IMR-90 (cell line): ENCODE measurements around the gene OR7C1. TPM values are rescaled to one million over a fixed set of nuclear protein-coding genes. Genes with fewer than 3 reads are reported as not detected.

Source experiments
- ATAC-seq: fragments of 200-7000 bp; cut with Tn5 transposase; 2 replicates; pipeline ENCODE4 v1.9.1; 2020; ENCODE audit warnings: low read depth, mild to moderate bottlenecking, moderate library complexity
- BruUV-seq: library from RNA; stranded (reverse); fragments of 400-500 nt; replicated peaks from 2 replicates; lab custom pipeline; 2021; lab: Mats Ljungman, UMichigan
- CTCF ChIA-PET: fragments of 300-600 bp; formaldehyde crosslinking; extraction: SDS; loops from one replicate; lab custom pipeline; 2021; ENCODE audit warnings: antibody characterized with exemption; lab: Yijun Ruan, JAX
- POLR2A ChIA-PET: fragments of 300-600 bp; sonication (Branson Sonifier 250); formaldehyde crosslinking; loops from one replicate; lab custom pipeline; 2022; ENCODE audit warnings: antibody characterized with exemption; ENCODE audit not compliant: unreplicated experiment; lab: Charles Lee
- DNase-seq: peaks from one replicate; pipeline ENCODE4 v3.0.0; 2013
- H2AFZ ChIP-seq: replicated peaks from 2 replicates; pipeline ENCODE3; 2013; ENCODE audit warnings: low read length, mild to moderate bottlenecking; ENCODE audit not compliant: poor library complexity
- H2AK5ac ChIP-seq: 2 replicates; pipeline ENCODE4 v1.6.1; 2013; ENCODE audit warnings: low read depth, low read length, inconsistent platforms
- H2AK9ac ChIP-seq: replicated peaks from 2 replicates; pipeline ENCODE3; 2013; ENCODE audit warnings: mild to moderate bottlenecking, low read depth, low read length, moderate library complexity; ENCODE audit not compliant: poor library complexity
- H2BK120ac ChIP-seq: 2 replicates; pipeline ENCODE4 v1.6.1; 2013; ENCODE audit warnings: low read depth, low read length, inconsistent platforms
- H2BK15ac ChIP-seq: 3 replicates; pipeline ENCODE4 v1.6.1; 2013; ENCODE audit warnings: low read depth, low read length, inconsistent platforms
- H2BK20ac ChIP-seq: 2 replicates; pipeline ENCODE4 v1.6.1; 2013; ENCODE audit warnings: low read depth, mild to moderate bottlenecking, inconsistent platforms, low read length, moderate library complexity
- H2BK5ac ChIP-seq: 2 replicates; pipeline ENCODE4 v1.6.1; 2013; ENCODE audit warnings: mild to moderate bottlenecking, low read depth, low read length, inconsistent platforms; ENCODE audit not compliant: poor library complexity, severe bottlenecking
- H3K14ac ChIP-seq: replicated peaks from 2 replicates; pipeline ENCODE4 v1.6.1; 2013; ENCODE audit warnings: low read depth, low read length, inconsistent platforms
- H3K18ac ChIP-seq: 2 replicates; pipeline ENCODE4 v1.6.1; 2013; ENCODE audit warnings: low read depth, low read length, control low read depth
- H3K23ac ChIP-seq: 2 replicates; pipeline ENCODE4 v1.6.1; 2013; ENCODE audit warnings: low read depth, low read length, inconsistent platforms
- H3K27ac ChIP-seq: 2 replicates; pipeline ENCODE4 v1.5.1; 2013; ENCODE audit warnings: mild to moderate bottlenecking, control low read depth, low read length; ENCODE audit not compliant: insufficient read depth
- H3K27me3 ChIP-seq: 2 replicates; pipeline ENCODE4 v1.6.1; 2013; ENCODE audit warnings: low read length; ENCODE audit not compliant: control insufficient read depth, insufficient read depth
- H3K36me3 ChIP-seq: 2 replicates; pipeline ENCODE4 v1.6.1; 2013; ENCODE audit warnings: low read length, mixed read lengths; ENCODE audit not compliant: control insufficient read depth, insufficient read depth
- H3K4ac ChIP-seq: 2 replicates; pipeline ENCODE4 v1.6.1; 2013; ENCODE audit warnings: low read depth, low read length, inconsistent platforms
- H3K4me1 ChIP-seq: 2 replicates; pipeline ENCODE4 v1.6.1; 2013; ENCODE audit warnings: low read length, mixed read lengths; ENCODE audit not compliant: control insufficient read depth, insufficient read depth
- H3K4me2 ChIP-seq: 2 replicates; pipeline ENCODE4 v1.6.1; 2013; ENCODE audit warnings: low read depth, mild to moderate bottlenecking, control low read depth, low read length, moderate library complexity
- H3K4me3 ChIP-seq: 2 replicates; pipeline ENCODE4 v1.5.1; 2013; ENCODE audit warnings: low read depth, mild to moderate bottlenecking, control low read depth, low read length, moderate library complexity; ENCODE audit not compliant: insufficient read depth
- H3K56ac ChIP-seq: 2 replicates; pipeline ENCODE4 v1.6.1; 2013; ENCODE audit warnings: low read length, inconsistent platforms; ENCODE audit not compliant: insufficient read depth; ENCODE audit errors: extremely low read depth
- H3K79me1 ChIP-seq, 2 experiments: 2 replicates each; pipeline ENCODE4 v1.6.1; 2013; ENCODE audit warnings: low read length in 2 of 2, inconsistent platforms in 1 of 2, low read depth in 1 of 2
- H3K9ac ChIP-seq: 2 replicates; pipeline ENCODE4 v1.6.1; 2013; ENCODE audit warnings: low read depth, low read length, control low read depth
- H3K9me1 ChIP-seq: 2 replicates; pipeline ENCODE4 v1.6.1; 2013; ENCODE audit warnings: low read length, inconsistent platforms; ENCODE audit not compliant: insufficient read depth
- H3K9me3 ChIP-seq: 2 replicates; pipeline ENCODE4 v1.6.1; 2013; ENCODE audit warnings: low read length; ENCODE audit not compliant: control insufficient read depth, insufficient read depth
- H4K20me1 ChIP-seq: 2 replicates; pipeline ENCODE4 v1.6.1; 2013; ENCODE audit warnings: low read length, inconsistent platforms; ENCODE audit not compliant: insufficient read depth
- H4K5ac ChIP-seq: 2 replicates; pipeline ENCODE4 v1.6.1; 2013; ENCODE audit warnings: mild to moderate bottlenecking, low read depth, low read length, control low read depth
- H4K8ac ChIP-seq, 2 experiments: 2 replicates each; pipeline ENCODE4 v1.6.1; 2013; ENCODE audit warnings: low read depth in 2 of 2, low read length in 2 of 2, control low read depth in 1 of 2, inconsistent platforms in 1 of 2
- H4K91ac ChIP-seq: 2 replicates; pipeline ENCODE4 v1.6.1; 2013; ENCODE audit warnings: low read depth, low read length, inconsistent platforms; ENCODE audit not compliant: insufficient read depth
- BHLHE40 ChIP-seq: fragments of 150-350 bp; IDR thresholded peaks from 2 replicates; pipeline ENCODE4 v1.6.1; 2016; ENCODE audit warnings: mild to moderate bottlenecking, low read depth, low read length
- CHD1 ChIP-seq: IDR thresholded peaks from 2 replicates; pipeline ENCODE4 v1.6.1; 2012; ENCODE audit warnings: low read depth, low read length, improper control_type of control experiment
- CTCF ChIP-seq: conservative IDR thresholded peaks from 2 replicates; pipeline ENCODE4 v1.5.1; 2012; ENCODE audit warnings: mild to moderate bottlenecking, low read depth, low read length, improper control_type of control experiment
- FOS ChIP-seq: fragments of 150-350 bp; IDR thresholded peaks from 2 replicates; pipeline ENCODE4 v1.6.1; 2016; ENCODE audit warnings: low read depth, low read length
- MAFK ChIP-seq: IDR thresholded peaks from 2 replicates; pipeline ENCODE4 v1.6.1; 2012; ENCODE audit warnings: low read depth, low read length, improper control_type of control experiment
- MAZ ChIP-seq: IDR thresholded peaks from 2 replicates; pipeline ENCODE4 v1.6.1; 2012; ENCODE audit warnings: low read depth, mild to moderate bottlenecking, low read length, improper control_type of control experiment, moderate library complexity, borderline replicate concordance
- MXI1 ChIP-seq: IDR thresholded peaks from 2 replicates; pipeline ENCODE4 v1.6.1; 2012; ENCODE audit warnings: low read depth, mild to moderate bottlenecking, low read length, moderate library complexity, borderline replicate concordance
- NFE2L2 ChIP-seq: fragments of 150-350 bp; IDR thresholded peaks from 2 replicates; pipeline ENCODE4 v1.6.1; 2016; ENCODE audit warnings: low read depth, mild to moderate bottlenecking, low read length
- RAD21 ChIP-seq: IDR thresholded peaks from 2 replicates; pipeline ENCODE4 v1.6.1; 2012; ENCODE audit warnings: low read length, improper control_type of control experiment
- RCOR1 ChIP-seq: IDR thresholded peaks from 2 replicates; pipeline ENCODE4 v1.6.1; 2012; ENCODE audit warnings: mild to moderate bottlenecking, low read length, improper control_type of control experiment; ENCODE audit not compliant: insufficient replicate concordance
- RFX5 ChIP-seq: IDR thresholded peaks from 2 replicates; pipeline ENCODE4 v1.8.0; 2012; ENCODE audit warnings: low read depth, mild to moderate bottlenecking, low read length, moderate library complexity
- SMC3 ChIP-seq: fragments of 150-350 bp; IDR thresholded peaks from 2 replicates; pipeline ENCODE4 v1.6.1; 2016; ENCODE audit warnings: low read depth, mild to moderate bottlenecking, antibody characterized with exemption, low read length, moderate library complexity
- USF2 ChIP-seq: fragments of 150-350 bp; IDR thresholded peaks from 2 replicates; pipeline ENCODE4 v1.6.1; 2017; ENCODE audit warnings: mild to moderate bottlenecking, antibody characterized with exemption, low read length, low read depth
- WGBS, 2 experiments: methylation state at CpG; one replicate each; pipeline versions ENCODE4 v1.1.5 to v1.1.7; 2013; ENCODE audit warnings: missing lambda C conversion rate in 2 of 2; ENCODE audit not compliant: insufficient read length in 1 of 2; ENCODE audit errors: extremely low coverage in 2 of 2; 5-methylcytosine and 5-hydroxymethylcytosine counted together
- dilution Hi-C: fragments of 300-500 bp; cut with HindIII; formaldehyde crosslinking; loops from one replicate; pipeline ENCODE4 v1.14.3; 2018; ENCODE audit warnings: low sequenced_read_pairs; ENCODE audit not compliant: unreplicated experiment
- in situ Hi-C: fragments of 300-500 bp; cut with MboI; formaldehyde crosslinking; loops from 3 replicates; pipeline ENCODE4 v1.14.3; 2019; ENCODE audit warnings: low sequenced_read_pairs, inconsistent platforms, mixed read lengths
- intact Hi-C: fragments of 100-400 bp; cut with micrococcal nuclease; formaldehyde crosslinking; loops from 2 replicates; pipeline ENCODE4 v1.10.0; 2022
- polyA plus RNA-seq, 3 experiments: library from polyadenylated mRNA; depleted of rRNA; stranded (reverse); fragments of >200 nt; gene quantifications; 2 replicates each; pipeline ENCODE4 v1.2.3, GENCODE V29; 2012; ENCODE audit warnings: low replicate concordance in 1 of 3
- total RNA-seq: library from RNA; depleted of rRNA; stranded (reverse); fragments of >200 nt; gene quantifications from 2 replicates; pipeline ENCODE4 v1.2.3, GENCODE V29; 2012

OR7C1 gene
- total and polyA plus RNA-seq, 2 of the 4 experiments (the other 2 are of a cell fraction), result not detected

- H2AK5ac ChIP-seq, result no peak overlapping the region
- WGBS, 2 experiments, result 0% methylated on average over 1 of the region's 5 CpGs; no CpG with 5 or more reads in 1 of the 2 experiments
- H3K27me3 ChIP-seq, result no peaks in the 10 kb centered on the region
- no peak overlapping the region for H3K27ac ChIP-seq
- no peak overlapping the region for H4K8ac ChIP-seq
- H2BK15ac ChIP-seq, result no peak overlapping the region
- H3K18ac ChIP-seq, result no peak overlapping the region
- H2BK120ac ChIP-seq, result no peak overlapping the region
- H3K36me3 ChIP-seq, result no peaks in the 10 kb centered on the region
- H2AFZ ChIP-seq, result no peak overlapping the region
- DNase-seq (no peak), ATAC-seq (no peak)
- intact Hi-C loops, result no loop called here
- dilution Hi-C loops, result no loop called here
- H4K91ac ChIP-seq, result no peak overlapping the region
- ChIA-PET POLR2A (no interaction called here), CTCF (no interaction called here)
- no peak overlapping the region for H2BK20ac ChIP-seq
- H3K4me1 ChIP-seq, result no peaks in the 10 kb centered on the region
- H3K9ac ChIP-seq, result no peak overlapping the region
- H3K4ac ChIP-seq, result no peak overlapping the region
- H2BK5ac ChIP-seq, result no peak overlapping the region
- no peaks in the 10 kb centered on the region for H3K9me1 ChIP-seq
- H3K9me3 ChIP-seq, result no peaks in the 10 kb centered on the region; the same call in 1 of the 2 replicates
- no peaks in the 10 kb centered on the region for H3K79me1 ChIP-seq
- BruUV-seq, result no TSS peak
- no peak overlapping the region for H3K4me2 ChIP-seq
- no peak overlapping the region for H3K56ac ChIP-seq
- H2AK9ac ChIP-seq, result no peak overlapping the region
- H4K5ac ChIP-seq, result no peak overlapping the region
- no peak for TF ChIP-seq RCOR1
- no peak for TF ChIP-seq RFX5
- no peak for TF ChIP-seq NFE2L2
- no peak for TF ChIP-seq CTCF
- no peak for TF ChIP-seq RAD21
- TF ChIP-seq MAFK, result no peak
- TF ChIP-seq USF2, result no peak
- no peak for TF ChIP-seq SMC3
- no peak for TF ChIP-seq FOS
- no peak for TF ChIP-seq MAZ
- TF ChIP-seq MXI1, result no peak
- no peak for TF ChIP-seq BHLHE40
- TF ChIP-seq CHD1, result no peak
- H4K20me1 ChIP-seq, result no peaks in the 10 kb centered on the region
- H3K4me3 ChIP-seq, result no peak overlapping the region
- in situ Hi-C loops, result no loop called here
- H3K23ac ChIP-seq, result no peak overlapping the region
- no peak overlapping the region for H3K14ac ChIP-seq
Observed at GRCh38 chr19:14761607-14762006, 73.4 kb downstream of the OR7C1 start.
